Measurements from ENCODE around the gene MALL.
"Not testable (repeated sequence)": the region's sequence is repeated elsewhere in the genome, so short reads cannot be mapped to it uniquely, and the experiment has no call there.

The MALL gene

DNA sequence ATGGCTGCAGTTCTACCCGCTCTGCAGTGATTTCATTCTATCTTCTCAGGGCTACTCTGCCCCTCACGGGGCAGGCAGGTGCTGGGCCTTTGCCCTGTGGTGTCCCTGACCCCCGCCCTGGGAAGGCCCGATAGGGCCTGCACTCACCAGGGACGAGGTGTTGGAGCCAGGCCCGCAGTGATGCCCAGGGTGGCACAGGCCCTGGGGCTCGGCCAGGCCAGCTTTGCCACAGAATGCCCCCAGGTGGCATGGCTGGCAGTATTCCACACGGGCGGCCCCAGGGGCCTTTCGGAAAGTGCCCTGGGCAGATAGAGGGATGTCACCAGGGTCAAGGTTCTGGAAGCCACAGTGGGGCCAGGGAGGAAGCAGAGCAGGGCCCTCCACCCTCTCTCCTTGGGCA is 80.7 kb downstream of the MALL start:
- H3K27ac Mint-ChIP-seq; H3K27me3 Mint-ChIP-seq; H3K4me1 Mint-ChIP-seq; ATAC-seq (replicated peaks); H3K9me3 Mint-ChIP-seq; H3K36me3 Mint-ChIP-seq; H3K4me3 Mint-ChIP-seq; DNase-seq: not testable (repeated sequence)

Measured in stimulated activated naive B cell treated with anti-CD40 and anti-IgM and Interleukin-4, amounts not matched to agents 10 μg/mL and 1 μg/mL and 100 μg/mL, for 72 hours (primary cell).